Measurements from ENCODE around the gene PALD1.

Gene PALD1

DNA sequence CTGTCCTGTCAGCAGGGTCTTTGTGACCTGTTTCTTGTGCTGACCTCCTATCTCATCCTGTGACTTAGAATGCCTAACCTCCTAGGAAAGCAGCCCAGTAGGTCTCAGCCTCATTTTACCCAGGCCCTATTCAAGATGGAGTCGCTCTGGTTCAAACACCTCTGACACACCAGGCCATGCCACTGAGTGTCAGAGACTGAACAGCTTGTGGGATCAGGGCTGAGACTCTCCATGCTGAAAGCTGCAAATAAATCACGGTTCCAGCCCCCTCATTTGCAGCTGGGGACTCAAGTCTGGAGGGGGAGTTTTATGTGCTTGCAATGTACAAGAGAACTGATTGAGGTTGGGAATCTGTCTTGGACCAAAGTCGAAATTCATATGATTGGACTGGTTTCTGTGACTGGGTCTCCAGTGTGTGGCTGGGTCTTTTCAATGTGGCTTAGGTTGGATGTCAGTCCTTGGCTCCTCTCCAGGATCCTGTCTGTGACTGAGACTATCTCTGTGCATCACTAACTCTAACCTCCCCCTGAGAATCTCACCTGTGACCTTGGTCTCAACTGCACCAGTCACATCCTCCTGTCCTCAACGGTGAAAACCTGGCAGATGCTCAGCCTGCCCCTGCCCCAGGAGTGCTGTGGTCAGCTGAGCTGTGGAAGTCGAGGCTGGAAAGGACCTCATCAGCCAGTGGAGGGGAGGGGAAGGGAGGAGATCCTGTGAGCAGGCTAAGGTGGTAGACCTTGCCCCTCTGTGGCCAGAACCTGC is 112.3 kb downstream of the PALD1 start:
- no peak for DNase-seq (ENCODE audit: low spot score)

DNA sequence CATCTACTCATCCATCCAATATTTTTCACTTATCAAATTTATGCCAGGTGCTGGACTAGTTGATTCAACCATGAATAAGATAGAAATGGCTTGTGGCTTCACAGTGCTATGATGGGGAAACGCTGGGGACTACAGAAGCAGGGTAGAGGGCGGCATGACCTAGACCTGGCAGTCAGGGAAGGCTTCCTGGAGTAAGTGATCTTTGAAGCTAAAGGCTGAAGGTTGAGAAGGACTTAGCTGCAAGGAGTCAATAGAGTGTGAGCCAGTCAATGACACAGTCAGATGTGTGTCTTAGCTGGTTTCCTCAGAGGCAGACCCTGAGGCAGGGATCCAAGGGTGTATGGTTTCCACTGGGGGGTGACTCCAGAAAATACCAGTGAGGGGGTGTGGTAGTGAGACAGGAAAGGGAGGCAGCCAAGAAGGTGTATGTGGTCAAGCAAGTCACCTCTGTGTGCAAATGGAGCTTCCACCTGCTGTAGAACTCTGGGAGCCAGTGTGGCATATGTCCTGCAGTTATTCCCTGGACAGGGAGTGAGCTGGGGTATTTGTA is 113.7 kb downstream of the PALD1 start:
- DNase-seq (ENCODE audit: low spot score) = no peak

DNA sequence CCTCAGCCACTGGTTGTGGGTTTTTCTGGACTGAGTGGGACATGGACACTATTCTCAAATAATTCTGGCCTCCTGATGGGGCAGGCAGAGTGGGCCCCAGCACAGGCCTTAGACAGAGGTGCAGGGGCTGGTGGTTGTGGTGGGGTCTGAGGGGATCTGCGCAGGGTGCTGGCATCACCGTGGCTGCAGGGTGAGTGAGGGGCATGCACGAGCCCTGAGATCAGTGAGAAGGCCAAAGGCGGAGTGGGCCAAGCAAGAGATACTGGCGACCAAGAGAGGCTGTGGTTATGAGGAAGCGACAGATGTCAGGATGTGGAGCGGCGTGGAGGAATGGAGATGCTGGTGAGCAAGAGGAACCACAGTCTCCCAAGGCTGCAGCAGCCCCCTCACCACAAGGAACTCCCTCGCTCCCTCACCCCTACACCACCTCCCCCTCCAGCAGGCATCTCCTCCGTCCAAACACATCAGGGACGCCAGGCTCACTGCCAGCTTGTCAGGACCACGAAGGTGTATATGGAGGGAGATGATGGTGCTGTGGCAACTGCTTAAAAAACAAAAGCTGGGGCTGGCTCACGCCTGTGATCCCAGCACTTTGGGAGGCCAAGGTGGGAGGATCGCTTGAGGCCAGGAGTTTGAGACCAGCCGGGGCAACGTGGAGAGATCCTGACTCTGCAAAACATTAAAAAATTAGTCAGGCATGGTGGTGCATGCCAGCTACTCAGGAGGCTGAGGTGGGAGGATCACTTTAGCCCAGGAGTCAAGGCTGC is 114.4 kb downstream of the PALD1 start:
- no peak for DNase-seq (ENCODE audit: low spot score)

DNA sequence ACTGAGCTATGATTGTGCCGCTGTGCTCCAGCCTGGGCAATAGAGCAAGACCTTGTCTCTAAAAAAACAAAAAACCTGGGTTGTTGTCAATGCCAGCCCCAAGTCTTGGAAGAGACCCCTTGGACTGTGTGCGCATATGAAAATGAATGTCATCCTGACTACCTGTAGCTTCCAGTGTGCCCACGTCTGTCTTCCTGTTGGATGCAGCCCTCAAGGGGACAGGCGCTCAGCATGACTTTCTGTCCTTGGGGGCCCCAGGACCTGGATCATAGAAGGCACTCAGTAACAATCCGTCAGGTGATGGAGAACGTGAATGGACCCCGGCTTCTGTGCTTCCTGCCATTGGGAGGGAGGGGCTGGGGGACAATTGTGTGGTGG is 114.9 kb downstream of the PALD1 start:
- no peak for DNase-seq (ENCODE audit: low spot score)

DNA sequence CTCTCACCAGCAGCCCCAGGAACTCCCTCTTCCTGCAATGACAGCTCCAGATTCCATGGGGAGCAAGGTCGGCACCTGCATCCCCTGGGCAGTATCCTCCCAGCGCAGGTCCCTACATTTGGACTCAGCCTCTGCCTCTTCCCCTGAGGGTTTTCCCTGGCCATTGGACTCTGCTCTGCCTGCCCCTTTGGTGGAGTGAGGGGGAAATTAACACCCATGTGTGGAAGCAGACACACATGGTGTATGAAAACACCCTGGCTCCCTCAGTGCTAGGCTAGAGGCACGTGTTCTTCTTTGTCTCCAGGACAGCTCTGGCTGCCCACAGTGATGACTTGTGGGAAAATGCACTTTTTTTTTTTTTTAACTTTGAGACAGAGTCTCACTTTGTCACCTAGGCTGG is 115.6 kb downstream of the PALD1 start:
- DNase-seq (ENCODE audit: low spot score) = no peak

DNA sequence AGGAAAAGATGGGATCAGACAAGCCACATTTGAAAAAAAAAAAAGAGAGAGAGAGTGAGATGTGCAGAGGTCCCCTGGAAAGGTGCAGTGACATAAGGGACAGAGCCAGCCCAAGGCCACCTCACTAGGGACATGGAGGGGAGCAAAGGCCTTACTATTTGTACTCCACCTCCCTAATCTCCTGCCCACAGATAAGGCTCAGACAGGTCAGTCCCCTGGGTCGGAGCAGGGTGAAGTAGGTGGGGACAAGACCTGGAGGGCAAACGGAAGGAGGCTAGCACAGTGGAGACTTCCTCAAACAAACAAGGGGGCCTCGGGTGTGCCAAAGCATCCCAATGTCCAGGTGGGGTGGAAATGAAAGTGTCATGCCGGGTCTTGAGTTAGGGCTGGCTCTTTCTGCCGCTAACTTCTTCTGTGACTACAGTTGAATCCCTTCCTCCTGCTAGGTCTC is 117.0 kb downstream of the PALD1 start:
- no peak for DNase-seq (ENCODE audit: low spot score)

DNA sequence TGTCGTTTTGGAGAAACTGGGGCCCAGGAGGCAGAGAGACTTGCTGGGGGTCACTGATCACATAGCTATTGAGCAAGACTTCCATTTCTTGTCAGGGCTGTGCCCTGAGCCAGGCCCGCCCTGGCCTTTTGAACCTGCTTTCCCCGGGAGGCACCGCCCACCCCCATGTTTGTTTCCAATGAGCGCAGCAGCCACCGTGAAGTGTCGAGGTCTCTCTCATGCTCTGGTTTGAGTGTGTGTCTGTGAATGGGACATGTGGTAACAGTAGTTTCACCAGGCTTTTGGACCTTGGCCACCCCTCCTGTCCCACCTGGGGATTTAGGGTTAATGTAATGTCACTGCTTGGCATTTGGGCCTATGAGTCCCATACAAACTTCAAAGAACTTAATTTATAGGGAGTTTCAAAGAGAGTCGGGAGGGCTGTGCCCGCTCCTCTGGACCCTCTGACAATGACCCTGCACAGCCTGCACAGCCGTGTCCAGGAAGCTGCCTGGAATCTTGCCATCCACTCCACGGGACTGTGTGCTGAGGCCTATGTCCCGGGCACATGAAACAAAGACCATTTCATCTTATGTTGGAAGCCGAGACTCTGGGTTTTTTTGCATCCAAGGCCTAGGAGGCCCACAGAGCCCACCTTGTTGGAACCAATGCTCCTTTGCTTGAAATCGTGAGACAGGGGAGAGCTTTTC is 117.7 kb downstream of the PALD1 start:
- no peak for DNase-seq (ENCODE audit: low spot score)

DNA sequence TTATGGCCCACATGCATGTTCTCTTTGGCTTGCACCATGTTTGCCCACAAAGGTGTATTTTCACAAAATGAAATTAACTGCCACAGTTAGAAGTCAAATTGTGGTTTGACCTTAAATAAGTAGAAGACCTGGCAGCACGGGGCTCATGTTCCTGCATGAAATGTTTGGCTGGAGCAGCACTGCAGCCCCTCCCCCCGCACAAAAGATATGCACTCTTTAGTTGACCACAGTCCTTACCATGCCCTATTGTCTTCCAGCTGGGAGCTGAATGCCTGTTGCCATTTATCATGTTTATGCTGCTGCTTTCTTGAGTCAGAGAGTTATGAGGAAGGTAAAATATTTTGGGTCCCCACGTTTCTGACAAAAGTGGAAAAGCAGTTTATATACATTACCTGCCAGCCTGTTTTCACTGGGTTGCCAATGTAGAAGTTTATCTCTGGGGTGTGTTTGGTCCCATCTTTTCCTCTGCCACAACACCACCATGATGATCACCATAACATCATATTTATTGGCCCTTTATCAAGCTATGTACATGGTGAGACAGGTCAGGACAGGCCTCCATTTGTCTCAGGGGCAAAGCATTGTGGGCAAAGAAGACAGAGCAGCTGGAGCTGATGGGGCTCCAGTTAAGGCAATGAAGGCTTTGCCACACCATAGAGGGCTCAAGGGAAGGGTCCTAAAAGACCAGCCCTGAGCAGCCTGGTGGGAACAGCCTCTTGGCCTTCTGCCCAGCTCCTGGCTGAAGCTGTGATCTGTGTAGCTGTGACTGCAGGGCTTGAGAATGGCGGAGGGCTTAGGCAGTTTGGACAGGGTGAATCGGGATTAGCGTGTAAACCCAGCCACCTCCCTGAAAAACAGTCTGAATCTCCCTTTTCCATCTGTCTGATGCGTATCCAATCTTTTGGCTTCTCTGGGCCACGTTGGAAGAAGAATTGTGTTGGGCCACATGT is 118.6 kb downstream of the PALD1 start:
- DNase-seq (ENCODE audit: low spot score) = no peak

DNA sequence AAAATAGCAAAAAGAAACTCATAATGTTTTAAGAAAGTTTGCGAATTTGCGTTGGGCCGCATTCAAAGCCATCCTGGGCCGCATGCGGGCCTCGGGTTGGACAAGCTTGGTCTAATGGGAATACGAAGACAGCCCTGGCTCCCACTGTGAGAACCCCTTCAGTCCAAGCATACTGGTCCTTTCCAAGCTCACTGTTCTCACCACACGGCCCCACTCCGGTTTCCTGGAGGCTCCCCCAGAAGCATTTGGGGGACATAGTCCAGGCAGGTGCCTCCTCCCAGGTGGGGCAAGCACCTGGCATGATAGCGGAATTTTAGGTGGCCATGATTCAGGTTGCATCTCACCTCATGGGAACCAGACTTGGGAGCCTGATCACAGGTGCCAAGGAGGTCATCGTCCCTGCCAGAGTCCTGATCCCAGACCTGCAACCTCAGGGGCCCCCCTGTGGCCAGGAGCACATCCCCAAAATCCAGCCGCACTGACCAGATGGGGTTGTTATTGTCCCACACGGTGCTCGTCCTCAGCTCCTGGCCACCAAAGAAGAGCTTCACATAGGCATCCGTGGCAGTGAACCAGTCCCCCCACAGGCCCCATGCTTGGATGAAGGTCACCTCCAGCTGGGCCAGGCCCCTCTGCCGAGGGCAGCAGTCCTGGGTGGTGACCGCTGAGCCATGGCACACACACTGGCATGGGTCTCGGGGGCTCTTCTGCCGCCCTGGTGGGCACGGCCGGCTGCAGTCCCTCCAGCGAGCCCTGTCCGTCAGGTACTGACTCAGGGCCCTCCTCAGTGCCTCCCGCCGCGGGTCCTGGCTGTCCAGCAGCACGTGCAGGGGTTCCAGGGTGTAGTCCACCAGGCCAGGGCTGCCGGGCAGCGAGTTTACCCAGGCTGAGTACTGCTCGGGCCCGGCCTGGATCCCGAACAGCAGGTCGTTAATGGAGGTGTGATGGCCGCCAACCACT is 119.6 kb downstream of the PALD1 start:
- no peak for DNase-seq (ENCODE audit: low spot score)

DNA sequence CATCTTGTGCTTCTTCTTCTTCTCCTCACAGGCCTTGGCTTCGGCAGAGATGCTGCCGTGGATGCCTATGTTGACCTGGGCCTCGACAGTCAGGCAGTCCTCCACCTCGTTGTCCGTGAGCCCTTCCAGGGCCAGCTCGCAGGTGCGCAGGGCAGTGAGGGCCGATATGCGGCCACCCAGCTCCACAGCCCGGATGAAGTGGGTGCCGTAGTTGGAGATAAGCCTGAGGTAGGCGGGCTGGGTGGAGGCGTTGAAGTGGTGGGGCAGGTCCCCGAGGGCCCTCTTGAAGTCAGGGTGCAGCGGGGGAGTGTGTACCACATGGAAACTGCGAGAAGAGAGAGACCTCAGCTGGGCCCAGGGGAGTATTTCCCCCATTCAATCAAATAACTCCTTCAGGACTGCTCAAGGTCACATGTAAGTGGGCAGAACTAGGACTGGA is 120.3 kb downstream of the PALD1 start:
- no peak for DNase-seq (ENCODE audit: low spot score)

DNA sequence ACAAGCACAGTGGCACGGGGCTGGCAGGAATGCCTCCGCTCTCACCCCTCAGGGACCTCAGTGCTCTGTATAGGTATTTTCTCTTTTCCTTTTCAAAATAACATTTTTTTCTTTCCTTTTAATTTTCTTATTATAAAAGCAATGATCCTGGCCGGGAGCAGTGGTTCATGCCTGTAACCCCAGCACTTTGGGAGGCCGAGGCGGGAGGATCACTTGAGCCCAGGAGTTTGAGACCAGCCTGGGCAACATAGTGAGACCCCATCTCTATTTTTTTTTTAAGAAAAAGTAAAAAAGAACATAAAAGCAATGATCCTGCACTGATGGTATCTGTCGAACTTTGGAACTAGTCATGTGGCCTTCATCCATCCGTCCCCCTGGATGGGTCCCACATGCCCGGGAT is 120.8 kb downstream of the PALD1 start:
- DNase-seq (ENCODE audit: low spot score) = no peak

DNA sequence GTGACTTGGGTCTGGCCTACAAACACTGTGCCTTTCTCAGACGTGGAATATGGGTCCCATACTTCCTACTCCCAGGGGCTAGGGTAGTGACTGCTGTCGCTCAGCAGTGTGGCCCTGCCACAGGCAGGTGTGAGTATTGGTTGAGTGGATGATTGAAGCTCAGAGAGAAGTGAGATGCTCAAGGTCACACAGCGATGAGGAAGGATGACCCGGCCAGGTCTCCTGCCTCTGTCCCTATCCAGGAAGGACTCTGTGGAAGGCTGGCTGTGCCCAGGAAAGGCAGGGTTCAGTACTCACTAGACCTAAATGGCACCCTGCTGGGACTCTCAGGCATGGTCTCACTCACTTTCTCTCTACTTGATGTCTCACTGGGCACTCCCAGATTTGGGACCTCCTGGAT is 121.2 kb downstream of the PALD1 start:
- no peak for DNase-seq (ENCODE audit: low spot score)

DNA sequence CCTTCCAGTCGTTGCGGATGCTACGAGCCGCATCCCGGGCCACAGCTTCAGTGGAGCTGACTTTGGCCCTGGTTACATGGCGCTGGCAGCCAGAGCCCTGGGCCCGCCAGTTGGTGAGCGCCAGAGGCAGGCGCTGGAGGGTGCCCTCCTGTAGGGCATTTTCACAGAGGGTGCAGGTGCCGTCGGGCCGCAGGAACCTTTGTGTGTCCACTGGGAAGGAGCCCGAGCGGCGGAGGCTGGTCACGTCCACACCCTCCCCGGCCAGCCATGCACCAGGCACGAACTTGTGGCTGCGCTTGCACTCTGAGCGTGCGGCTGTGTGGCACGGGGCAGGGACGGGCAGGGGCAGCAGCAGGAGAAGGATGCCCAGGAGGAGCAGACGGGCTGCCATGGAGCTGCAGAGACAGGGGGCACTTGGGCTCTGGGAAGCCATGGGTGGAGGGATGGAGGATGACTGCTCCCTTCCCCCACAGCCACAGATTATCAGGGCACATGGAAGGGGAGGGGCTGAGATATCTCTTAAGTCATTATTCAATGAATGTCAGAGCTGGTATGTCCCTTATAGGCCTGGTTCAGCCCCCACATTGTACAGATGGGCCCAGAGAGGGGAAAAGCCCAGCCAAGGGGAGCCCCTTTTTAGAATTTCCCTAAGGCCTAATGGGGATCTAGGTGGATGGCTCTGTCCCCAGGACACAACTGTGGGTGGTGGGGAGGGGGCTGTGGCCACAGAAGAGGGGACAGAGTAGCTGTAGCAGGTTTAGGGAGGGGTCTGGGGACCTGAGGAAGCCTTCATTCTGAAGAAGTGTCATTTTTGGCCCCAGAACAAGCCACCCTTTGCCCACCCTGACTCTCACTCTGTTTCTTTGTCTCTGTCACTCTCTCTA is 122.2 kb downstream of the PALD1 start:
- DNase-seq (ENCODE audit: low spot score) = no peak

DNA sequence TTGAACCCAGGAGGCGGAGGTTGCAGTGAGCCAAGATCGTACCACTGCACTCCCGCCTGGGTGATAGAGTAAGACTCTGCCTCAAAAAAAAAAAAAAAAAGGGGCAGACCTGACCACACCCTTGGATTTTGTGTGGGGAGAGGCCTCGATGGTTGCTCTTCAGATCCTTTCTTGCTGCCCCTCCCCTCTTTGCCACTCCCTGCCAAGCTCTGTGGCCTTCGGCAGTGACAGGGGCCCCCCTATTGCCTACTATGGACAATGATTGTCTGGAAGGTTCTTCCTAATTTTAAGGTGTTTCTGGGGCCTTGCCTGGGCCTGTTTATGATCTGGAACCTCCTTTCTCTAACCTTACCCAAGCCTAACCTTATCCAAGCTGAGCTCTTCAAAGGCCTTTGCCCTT is 123.2 kb downstream of the PALD1 start:
- no peak for DNase-seq (ENCODE audit: low spot score)

DNA sequence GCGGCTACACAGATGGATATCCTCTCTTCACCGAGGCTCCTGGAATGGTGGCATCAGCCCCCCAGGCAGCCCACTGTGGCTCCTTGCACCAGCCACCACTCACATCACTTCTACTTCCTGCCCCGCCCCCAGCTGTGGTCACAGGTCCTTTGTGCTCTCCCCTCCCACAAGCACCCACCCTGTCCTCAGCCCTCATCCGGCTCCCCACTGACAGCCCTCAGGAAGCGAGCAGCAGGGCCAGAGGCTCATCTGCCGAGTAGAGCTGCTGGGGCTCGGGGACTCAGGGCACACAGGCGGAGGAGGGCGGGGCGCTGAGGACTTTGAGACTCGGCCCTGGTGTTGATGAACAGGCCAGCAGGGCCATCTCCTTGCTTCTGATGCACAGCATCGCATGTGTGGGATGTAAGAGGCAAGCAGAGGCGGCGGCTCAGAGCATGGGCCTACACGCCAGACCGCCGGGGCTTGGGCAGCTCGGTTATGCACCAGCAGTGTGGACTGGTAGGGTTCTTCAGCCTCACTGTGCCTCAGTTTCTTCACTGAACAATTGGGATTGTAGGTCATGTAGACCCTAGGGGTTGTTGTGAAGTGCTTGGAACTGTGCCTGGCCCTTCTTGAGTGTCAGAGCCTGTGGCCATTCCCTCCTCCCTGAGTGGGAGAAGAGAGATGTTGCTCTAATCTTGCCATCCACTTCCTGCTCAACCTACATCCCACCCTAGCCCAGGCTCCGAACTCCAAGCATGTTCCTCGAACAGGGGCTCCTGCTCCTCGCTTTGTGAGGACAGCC is 124.3 kb downstream of the PALD1 start, which contains the start of gene PRF1:
PRF1 (minus strand) TSS at position 77 of the 784 bp plus-strand sequence. CDS start 1,839 bp downstream, outside the sequence.
- DNase-seq (ENCODE audit: low spot score) = no peak

DNA sequence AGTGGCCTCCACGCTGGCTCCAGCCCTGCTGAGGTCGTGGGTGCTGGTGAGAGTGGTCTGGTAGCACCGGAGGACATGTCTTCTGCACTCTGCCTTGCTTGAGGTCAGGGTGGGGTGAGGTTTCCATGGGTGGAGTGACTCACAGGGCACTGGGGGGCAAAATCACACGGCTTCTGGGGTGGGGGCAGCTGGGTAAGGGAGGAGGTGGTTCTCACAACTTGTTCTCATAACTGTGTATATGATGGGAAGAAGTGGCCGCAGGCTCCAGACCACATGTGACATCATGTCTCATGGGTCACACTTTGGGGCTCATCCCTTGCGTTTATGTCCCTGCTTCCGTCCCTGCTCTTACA is 124.9 kb downstream of the PALD1 start:
- DNase-seq (ENCODE audit: low spot score) = no peak

DNA sequence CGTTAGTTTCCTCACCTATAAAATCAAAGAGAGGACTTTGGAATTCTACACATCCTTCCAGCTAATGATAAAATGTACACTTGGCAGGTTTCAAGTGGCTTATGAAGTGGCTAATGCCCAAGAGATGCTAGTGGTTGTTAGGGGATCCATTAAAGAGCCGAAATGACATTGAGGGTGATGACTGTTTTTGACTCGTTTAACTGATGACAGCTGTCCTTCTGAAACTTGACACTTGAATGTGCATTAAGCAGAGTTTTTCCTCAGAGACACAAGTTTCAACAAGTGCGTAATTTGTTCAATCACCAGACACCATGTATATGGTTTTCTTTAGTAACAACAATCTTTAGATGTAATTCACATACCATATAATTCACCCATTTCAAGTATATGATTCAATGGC is 125.5 kb downstream of the PALD1 start:
- no peak for DNase-seq (ENCODE audit: low spot score)

DNA sequence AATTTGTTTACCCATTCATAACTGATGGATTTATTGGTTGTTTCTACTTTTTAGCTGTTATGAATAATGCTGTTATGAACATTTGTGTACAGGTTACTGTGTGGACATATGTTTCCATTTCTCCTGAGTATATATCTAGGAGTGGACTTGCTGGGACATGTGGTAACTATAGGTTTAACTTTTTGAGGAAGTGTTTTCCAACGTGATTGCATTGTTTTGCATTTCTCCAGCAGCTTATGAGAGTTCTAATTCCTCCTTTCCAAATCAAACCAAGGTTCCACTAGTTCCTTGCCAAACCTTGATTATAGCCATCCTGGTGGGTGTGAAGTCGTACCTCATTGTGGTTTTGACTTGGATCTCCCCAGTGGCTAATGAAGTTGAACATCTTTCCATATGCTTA is 126.6 kb downstream of the PALD1 start:
- no peak for DNase-seq (ENCODE audit: low spot score)
